Measurements from ENCODE around the gene DHX8. TPM values are rescaled to one million over a fixed set of nuclear protein-coding genes. Genes with fewer than 3 reads are reported as not detected.
"Not testable (repeated sequence)": the region's sequence is repeated elsewhere in the genome, so short reads cannot be mapped to it uniquely, and the experiment has no call there.

DHX8 gene
- total RNA-seq, 2 experiments from 2014 or later, result 46.2 to 46.3 TPM

DNA sequence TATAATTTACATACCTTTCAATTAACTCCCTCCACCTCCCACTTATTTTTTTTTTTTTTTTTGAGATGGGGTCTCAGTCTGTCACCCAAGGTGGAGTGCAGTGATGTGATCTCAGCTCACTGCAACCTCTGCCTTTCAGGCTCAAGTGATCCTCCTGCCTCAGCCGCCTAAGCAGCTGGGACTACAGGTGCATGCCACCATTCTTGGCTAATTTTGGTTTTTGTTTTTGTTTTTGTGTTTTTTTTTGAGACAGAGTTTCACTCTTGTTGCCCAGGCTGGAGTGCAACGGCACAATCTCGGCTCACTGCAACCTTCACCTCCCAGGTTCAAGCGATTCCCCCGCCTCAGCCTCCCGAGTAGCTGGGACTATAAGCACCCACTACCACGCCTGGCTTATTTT is 25.7 kb downstream of the DHX8 start:
- peaks cover 40% of the 10 kb centered on the region for H3K36me3 Mint-ChIP-seq (ENCODE audit: low read depth)
- H3K4me3 Mint-ChIP-seq; H3K4me1 Mint-ChIP-seq (ENCODE audit: low read depth); H3K27ac Mint-ChIP-seq; H3K9me3 Mint-ChIP-seq; H3K27me3 Mint-ChIP-seq (ENCODE audit: low read depth); DNase-seq; intact Hi-C loops (cut with micrococcal nuclease): not testable (repeated sequence)
- CTCF ChIA-PET, result interaction anchor here (0.7 kb wide), 1 partner anchor 191 kb away, joined by 3 read pairs; no protein-coding TSS in a partner anchor

DNA sequence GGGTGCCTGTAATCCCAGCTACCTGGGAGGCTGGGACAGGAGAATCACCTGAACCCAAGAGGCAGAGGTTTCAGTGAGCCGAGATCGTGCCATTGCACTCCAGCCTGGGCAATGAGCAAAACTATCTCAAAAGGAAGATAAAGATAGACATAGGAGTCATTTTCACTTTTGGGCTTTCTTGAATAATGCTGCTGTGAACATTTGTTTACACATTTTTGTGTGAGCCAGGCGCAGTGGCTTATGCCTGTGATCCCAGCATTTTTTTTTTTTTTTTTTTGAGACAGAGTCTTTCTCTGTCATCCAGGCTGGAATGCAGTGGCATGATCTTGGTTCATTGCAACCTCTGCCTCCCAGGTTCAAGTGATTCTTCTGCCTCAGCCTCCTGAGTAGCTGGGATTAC is 27.4 kb downstream of the DHX8 start:
- H3K4me1 Mint-ChIP-seq (ENCODE audit: low read depth); DNase-seq; H3K4me3 Mint-ChIP-seq; intact Hi-C loops (cut with micrococcal nuclease); H3K27me3 Mint-ChIP-seq (ENCODE audit: low read depth); H3K27ac Mint-ChIP-seq; CTCF ChIA-PET; H3K9me3 Mint-ChIP-seq: not testable (repeated sequence)
- peaks cover 33% of the 10 kb centered on the region for H3K36me3 Mint-ChIP-seq (ENCODE audit: low read depth)

DNA sequence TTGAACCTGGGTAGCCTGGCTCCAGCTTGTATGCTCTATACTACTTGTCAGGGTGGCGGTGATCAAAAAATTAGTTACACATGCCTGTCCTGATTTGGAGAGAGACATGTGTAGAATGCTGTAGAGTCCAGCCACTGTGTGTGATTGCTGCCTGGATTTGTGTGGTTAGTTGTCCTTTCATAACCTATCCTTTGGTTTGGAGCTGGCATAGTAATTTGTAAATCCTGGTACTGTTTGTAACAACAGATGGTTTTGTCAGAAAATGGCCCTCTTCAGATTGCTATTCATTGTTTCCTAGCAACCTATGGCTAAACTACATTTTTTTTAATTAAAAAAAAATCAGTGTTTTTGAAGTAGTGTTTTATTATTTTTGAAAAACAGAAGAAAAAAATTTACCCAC is 31.9 kb downstream of the DHX8 start:
- no peaks in the 10 kb centered on the region for H3K27me3 Mint-ChIP-seq (ENCODE audit: low read depth)
- peaks cover 30% of the 10 kb centered on the region for H3K36me3 Mint-ChIP-seq (ENCODE audit: low read depth)
- CTCF ChIA-PET, result interaction anchor here (0.9 to 1.1 kb wide), 2 partner anchors 61 to 158 kb away, joined by 4 read pairs; no protein-coding TSS in a partner anchor
- no peaks in the 10 kb centered on the region for H3K9me3 Mint-ChIP-seq
- peaks cover 8% of the 10 kb centered on the region for H3K4me1 Mint-ChIP-seq (ENCODE audit: low read depth)
- no peak overlapping the region for H3K27ac Mint-ChIP-seq
- DNase-seq, result no peak
- intact Hi-C loops (cut with micrococcal nuclease), result no loop called here
- H3K4me3 Mint-ChIP-seq, result no peak overlapping the region

DNA sequence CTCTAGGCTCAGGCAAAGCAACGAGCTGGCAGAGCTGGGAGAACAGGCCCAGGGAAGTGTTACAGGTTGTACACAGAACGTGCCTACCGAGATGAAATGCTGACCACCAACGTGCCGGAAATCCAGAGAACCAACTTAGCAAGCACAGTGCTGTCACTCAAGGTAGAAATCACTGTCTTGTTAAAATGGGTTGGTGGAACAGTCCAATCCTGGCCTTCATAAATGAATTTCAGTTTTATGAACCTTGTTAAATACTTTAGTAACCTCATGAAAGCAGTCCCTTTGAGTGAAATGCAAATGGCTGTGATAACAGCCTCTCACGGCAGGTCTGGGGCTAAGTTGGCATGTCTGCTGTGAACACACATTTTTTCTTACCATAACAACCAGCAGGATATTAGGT is 33.4 kb downstream of the DHX8 start:
- Mint-ChIP-seq H3K27me3 (ENCODE audit: low read depth) (no peaks in the 10 kb centered on the region), H3K4me3 (no peak overlapping the region), H3K27ac (no peak overlapping the region), H3K36me3 (ENCODE audit: low read depth) (peaks cover 34% of the 10 kb centered on the region), H3K9me3 (no peaks in the 10 kb centered on the region), H3K4me1 (ENCODE audit: low read depth) (peaks cover 8% of the 10 kb centered on the region)
- CTCF ChIA-PET, result interaction anchor here (0.6 to 1.8 kb wide), 2 partner anchors 33 to 549 kb away, joined by 4 to 5 read pairs; partner anchors contain the start of gene DHX8
- no peak for DNase-seq
- intact Hi-C loops (cut with micrococcal nuclease), result no loop called here

DNA sequence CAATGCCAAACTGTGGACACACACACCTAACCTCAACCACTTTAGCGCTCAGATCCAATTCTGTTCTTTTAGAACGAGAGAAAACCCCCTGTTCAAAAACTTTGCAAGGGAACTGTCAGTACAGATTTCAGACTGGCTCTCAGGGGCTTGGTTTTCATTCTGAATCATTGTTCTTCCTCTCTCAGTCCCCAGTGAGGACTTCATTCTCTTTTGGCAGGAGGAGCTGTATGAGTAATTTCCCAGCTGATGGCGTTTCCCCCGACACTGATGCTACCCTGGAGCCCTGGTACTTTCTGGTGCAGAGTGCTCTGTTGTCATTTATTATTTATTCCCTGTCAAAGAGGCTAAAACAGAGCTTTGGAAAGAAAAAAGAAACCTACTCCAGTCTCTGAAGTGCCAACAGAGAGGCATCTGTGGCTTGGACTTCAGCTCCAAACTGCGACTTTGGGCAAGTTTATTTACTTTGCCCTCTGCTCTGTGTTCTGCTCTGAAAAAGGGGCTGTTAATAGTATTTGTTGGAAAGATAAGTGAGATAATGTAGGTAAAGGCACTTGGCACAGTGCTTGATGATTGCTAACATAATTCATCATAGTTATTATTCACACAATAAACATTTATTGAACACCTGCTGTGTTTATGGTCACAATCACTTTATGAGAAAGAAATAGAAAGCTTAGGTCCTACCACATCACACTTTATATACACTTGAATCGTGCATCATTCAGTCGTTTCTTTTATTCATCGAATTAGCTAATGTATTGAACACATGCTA is 34.0 kb downstream of the DHX8 start:
- Mint-ChIP-seq H3K27ac (no peak overlapping the region), H3K4me3 (no peak overlapping the region), H3K27me3 (ENCODE audit: low read depth) (no peaks in the 10 kb centered on the region), H3K9me3 (no peaks in the 10 kb centered on the region), H3K4me1 (ENCODE audit: low read depth) (peaks cover 8% of the 10 kb centered on the region), H3K36me3 (ENCODE audit: low read depth) (peaks cover 27% of the 10 kb centered on the region)
- intact Hi-C loops (cut with micrococcal nuclease), result no loop called here
- CTCF ChIA-PET, result interaction anchor here (0.8 to 1.8 kb wide), 3 partner anchors 20 to 156 kb away, joined by 4 to 5 read pairs (median 5); partner anchors contain the start of gene DHX8
- DNase-seq, result peak; percentile 35

DNA sequence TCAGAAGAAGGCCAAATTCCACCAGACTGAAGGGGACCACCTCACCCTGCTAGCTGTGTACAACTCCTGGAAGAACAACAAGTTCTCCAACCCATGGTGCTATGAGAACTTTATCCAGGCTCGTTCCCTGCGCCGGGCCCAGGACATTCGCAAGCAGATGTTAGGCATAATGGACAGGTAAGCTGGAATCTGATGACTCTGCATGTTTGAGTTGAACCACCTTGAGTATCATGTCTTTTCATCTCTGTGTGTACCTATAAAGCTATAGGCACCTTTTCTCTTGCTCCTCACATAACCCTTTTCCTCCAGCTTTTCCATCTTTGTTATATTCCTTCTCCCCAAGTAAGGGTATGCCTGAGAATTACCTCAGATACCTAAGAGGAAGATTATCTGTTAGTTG is 37.6 kb downstream of the DHX8 start:
- no peaks in the 10 kb centered on the region for H3K9me3 Mint-ChIP-seq
- H3K4me3 Mint-ChIP-seq, result no peak overlapping the region
- no peaks in the 10 kb centered on the region for H3K27me3 Mint-ChIP-seq (ENCODE audit: low read depth)
- H3K4me1 Mint-ChIP-seq (ENCODE audit: low read depth), result peaks cover 8% of the 10 kb centered on the region
- H3K27ac Mint-ChIP-seq, result no peak overlapping the region
- intact Hi-C loops (cut with micrococcal nuclease), result no loop called here
- no peak for DNase-seq
- peaks cover 28% of the 10 kb centered on the region for H3K36me3 Mint-ChIP-seq (ENCODE audit: low read depth)
- CTCF ChIA-PET, result interaction anchor here (0.6 to 1.3 kb wide), 3 partner anchors 37 to 129 kb away, joined by 3 read pairs; partner anchors contain the start of gene DHX8

DNA sequence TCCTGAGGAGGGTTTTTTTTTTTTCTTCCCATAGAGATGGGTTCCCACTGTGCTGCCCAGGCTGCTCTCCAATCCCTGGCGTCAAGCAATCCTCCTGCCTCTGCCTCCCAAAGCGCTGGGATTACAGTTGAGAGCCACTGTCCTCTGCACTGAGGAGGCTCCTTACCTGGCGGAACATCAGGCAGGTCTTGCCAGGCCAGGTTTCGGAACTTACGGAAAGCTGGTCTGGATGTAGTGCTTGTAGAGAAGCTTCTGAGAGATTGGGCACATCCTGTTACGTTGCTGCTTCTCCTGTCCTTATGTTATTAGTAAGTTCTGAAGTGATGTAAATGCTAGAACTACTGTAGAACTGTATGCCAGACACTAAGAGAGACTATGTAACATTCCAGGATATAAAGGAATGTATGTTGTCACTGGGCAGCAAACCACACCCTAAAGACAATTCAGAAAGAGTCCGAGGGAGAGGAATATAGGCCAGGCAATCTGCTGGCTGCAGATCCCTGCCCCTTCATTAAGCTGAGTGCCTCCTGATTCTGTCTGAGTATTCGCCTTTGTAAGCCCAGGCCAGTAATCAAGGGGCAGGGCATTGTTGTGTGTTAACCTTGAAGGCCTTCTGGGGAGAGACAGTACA is 41.3 kb downstream of the DHX8 start:
- intact Hi-C loops (cut with micrococcal nuclease), result no loop called here
- Mint-ChIP-seq H3K27ac (no peak overlapping the region), H3K36me3 (ENCODE audit: low read depth) (peaks cover 15% of the 10 kb centered on the region), H3K9me3 (no peaks in the 10 kb centered on the region), H3K4me3 (no peak overlapping the region), H3K4me1 (ENCODE audit: low read depth) (no peaks in the 10 kb centered on the region), H3K27me3 (ENCODE audit: low read depth) (no peaks in the 10 kb centered on the region)
- CTCF ChIA-PET, result interaction anchor here (0.5 kb wide), 1 partner anchor 129 kb away, joined by 5 read pairs; no protein-coding TSS in a partner anchor
- DNase-seq, result no peak

DNA sequence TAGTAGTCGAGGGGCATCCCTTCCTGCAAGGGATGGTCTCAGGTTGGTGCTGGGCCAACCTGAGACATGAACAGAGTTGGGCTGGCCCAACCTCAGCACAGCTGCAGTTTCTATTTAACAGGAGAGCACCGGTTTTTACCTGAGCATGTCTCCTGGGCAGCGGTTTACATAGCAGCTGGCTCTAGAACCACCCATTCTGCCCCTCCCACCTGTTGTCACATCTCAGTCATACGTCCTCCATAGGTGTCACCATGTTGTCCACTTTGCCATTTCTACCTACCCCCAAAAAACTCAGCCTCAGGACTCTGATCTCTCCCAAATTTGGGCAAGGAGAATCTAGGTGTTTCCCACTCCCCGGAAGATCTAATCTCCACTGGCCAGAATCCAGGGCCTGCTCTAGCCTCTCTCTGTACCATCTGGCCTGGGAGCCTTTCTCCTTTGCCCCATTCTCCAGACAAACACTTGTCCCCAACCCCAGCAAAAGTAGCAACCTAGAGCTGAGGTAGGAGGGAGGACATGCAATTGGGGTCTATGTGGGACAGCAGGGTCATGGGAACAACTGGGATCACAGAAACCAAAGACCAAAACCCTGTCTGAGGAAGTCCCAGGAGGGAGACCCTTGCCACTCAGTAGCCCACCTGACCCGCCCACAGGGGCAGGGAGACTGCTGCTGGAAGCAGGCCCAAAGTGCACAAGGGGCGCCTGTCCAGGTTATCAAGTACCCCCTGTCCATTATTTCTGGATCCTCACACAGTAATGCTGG is 43.3 kb downstream of the DHX8 start:
- H3K27ac Mint-ChIP-seq, result no peak overlapping the region
- CTCF ChIA-PET, result interaction anchor here (1.0 to 1.1 kb wide), 2 partner anchors 43 to 146 kb away, joined by 3 to 4 read pairs; partner anchors contain the start of gene DHX8
- no peak overlapping the region for H3K4me3 Mint-ChIP-seq
- DNase-seq, result no peak
- H3K4me1 Mint-ChIP-seq (ENCODE audit: low read depth), result no peaks in the 10 kb centered on the region
- no peaks in the 10 kb centered on the region for H3K27me3 Mint-ChIP-seq (ENCODE audit: low read depth)
- peaks cover 7% of the 10 kb centered on the region for H3K36me3 Mint-ChIP-seq (ENCODE audit: low read depth)
- H3K9me3 Mint-ChIP-seq, result no peaks in the 10 kb centered on the region
- intact Hi-C loops (cut with micrococcal nuclease), result no loop called here

DNA sequence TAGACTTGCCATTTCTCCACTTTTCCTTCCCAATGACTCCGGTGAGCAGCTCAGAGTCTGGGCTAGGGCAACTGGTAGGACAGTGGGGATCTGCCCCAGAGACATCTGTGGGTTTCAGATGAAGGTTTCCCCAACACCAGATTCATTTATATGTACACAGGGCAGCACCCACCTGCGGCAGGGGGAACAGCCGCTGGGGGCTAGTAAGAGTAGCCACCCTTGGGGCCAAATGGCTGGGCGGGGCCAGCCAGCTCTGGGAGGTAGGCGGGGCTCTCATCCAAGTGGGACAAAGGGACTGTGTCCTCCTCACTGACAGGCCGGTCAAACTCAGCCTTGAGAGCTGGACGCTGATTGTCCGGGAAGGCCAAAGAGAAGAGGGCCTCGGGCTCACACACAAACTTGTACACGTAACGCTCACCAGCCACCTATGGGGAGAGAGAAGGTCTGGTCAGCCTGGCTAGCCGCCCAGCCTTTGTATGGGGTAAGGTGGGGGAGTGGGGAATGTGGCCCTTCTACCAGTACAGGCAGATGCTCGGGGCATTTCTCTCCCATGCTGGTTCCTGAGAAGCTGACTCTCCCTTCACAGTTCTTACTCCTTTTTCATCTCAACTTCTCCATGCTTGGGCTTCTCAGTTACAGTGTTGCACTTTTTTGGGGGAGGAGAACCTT is 44.7 kb downstream of the DHX8 start:
- CTCF ChIA-PET, result interaction anchor here (0.6 kb wide), 1 partner anchor 40 kb away, joined by 3 read pairs; no protein-coding TSS in a partner anchor
- intact Hi-C loops (cut with micrococcal nuclease), result no loop called here
- Mint-ChIP-seq H3K27ac (no peak overlapping the region), H3K36me3 (ENCODE audit: low read depth) (peaks cover 7% of the 10 kb centered on the region), H3K4me3 (no peak overlapping the region), H3K4me1 (ENCODE audit: low read depth) (no peaks in the 10 kb centered on the region), H3K9me3 (no peaks in the 10 kb centered on the region), H3K27me3 (ENCODE audit: low read depth) (no peaks in the 10 kb centered on the region)
- DNase-seq, result no peak

DNA sequence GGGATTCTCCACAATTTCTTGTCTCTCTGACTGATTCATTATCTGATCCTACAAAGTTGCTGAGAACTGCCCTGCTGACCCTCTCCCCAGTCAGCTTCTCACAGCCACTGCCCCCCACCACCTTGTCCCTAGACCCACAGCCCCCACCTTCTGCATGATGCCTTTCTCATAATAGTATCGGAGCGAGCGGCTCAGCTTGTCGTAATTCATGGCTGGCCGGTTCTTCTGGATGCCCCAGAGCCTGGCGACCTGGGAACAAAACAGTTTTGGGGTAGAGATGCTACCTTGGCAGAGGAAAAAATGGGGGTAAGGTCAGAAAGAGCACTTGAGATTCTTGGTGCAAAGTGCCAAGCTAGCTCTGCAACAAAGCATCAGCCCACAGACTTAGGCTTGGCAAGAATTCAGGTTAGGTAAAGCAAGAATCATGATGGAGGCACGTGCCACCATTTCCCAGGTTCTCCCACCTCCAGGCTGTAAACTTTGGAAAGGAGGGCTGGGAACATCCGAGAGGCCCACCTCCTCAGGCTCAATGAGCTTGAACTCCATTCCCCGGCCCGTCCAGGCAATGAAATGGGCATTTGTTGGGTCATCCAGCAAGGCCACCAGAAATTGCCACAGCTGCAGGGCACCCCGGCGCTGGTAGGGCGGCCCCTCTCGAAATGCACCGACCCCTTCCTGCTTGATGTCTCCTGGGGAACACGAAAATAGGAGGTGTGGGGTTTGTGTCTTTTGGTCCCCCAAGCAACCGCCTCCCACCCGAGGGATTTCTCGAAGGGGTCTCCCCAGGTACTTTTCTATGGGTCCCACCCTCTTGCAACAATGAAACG is 45.4 kb downstream of the DHX8 start:
- CTCF ChIA-PET, result no interaction called here
- no peak overlapping the region for H3K27ac Mint-ChIP-seq

DNA sequence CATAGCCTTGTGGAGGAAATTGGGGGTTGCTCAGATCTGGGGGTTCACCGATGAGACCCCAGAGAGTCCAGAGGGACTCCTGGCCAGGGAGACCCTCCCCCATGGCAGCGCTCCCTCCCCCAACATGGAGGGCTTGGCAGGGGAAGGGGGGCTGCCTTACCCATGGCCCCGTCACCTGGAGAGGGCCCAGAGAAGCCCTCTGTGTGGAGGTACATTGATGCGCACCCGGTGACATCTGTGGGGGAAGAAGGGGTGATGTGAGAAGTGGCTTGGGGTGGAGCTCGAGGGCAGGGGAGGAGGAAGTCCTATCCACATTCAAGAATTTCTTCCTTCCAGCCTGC is 46.1 kb downstream of the DHX8 start:
- CTCF ChIA-PET, result no interaction called here
- Mint-ChIP-seq H3K4me3 (no peak overlapping the region), H3K27me3 (ENCODE audit: low read depth) (no peaks in the 10 kb centered on the region)

More for the DNA sequence above, 45.4 kb downstream of the DHX8 start:
- Mint-ChIP-seq H3K27me3 (ENCODE audit: low read depth) (no peaks in the 10 kb centered on the region), H3K36me3 (ENCODE audit: low read depth) (peaks cover 7% of the 10 kb centered on the region), H3K4me1 (ENCODE audit: low read depth) (no peaks in the 10 kb centered on the region), H3K4me3 (no peak overlapping the region), H3K9me3 (no peaks in the 10 kb centered on the region)
- intact Hi-C loops (cut with micrococcal nuclease), result no loop called here
- DNase-seq, result no peak

More for the DNA sequence above, 46.1 kb downstream of the DHX8 start:
- no peak overlapping the region for H3K27ac Mint-ChIP-seq
- no peaks in the 10 kb centered on the region for H3K4me1 Mint-ChIP-seq (ENCODE audit: low read depth)
- H3K9me3 Mint-ChIP-seq, result no peaks in the 10 kb centered on the region
- DNase-seq, result no peak
- intact Hi-C loops (cut with micrococcal nuclease), result no loop called here
- peaks cover 3% of the 10 kb centered on the region for H3K36me3 Mint-ChIP-seq (ENCODE audit: low read depth)
